ENCODE data around the gene B3GAT1. TPM values are rescaled to one million over a fixed set of nuclear protein-coding genes. Genes with fewer than 3 reads are reported as not detected.

The B3GAT1 gene
- total RNA-seq, 2 donors from 2014 or later = 0.16 TPM; not detected in 1

DNA sequence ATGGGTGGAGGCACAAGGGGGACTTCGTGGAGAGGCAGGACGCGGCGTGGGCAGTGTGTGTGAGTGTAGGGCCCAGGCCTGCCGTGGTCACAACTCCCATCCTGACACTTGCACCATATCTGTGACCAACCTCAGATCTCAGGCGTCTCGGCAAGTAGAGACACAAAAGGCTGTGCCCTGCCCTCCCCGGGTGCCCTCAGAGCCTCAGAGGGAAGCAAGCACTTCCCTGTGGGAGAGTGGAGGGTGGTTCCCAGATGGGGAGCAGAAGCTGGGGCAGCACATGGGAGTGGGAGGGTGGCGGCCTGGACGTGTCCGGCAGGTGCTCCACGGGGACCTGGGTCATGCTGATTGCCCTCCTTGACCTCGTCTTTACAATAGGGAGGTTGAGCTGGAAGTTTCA lies 20.4 kb downstream of the B3GAT1 start:
- H3K4me3 ChIP-seq = no peak overlapping the region
- no peaks in the 10 kb centered on the region for H3K9me3 ChIP-seq
- TF ChIP-seq, protein P1, sequence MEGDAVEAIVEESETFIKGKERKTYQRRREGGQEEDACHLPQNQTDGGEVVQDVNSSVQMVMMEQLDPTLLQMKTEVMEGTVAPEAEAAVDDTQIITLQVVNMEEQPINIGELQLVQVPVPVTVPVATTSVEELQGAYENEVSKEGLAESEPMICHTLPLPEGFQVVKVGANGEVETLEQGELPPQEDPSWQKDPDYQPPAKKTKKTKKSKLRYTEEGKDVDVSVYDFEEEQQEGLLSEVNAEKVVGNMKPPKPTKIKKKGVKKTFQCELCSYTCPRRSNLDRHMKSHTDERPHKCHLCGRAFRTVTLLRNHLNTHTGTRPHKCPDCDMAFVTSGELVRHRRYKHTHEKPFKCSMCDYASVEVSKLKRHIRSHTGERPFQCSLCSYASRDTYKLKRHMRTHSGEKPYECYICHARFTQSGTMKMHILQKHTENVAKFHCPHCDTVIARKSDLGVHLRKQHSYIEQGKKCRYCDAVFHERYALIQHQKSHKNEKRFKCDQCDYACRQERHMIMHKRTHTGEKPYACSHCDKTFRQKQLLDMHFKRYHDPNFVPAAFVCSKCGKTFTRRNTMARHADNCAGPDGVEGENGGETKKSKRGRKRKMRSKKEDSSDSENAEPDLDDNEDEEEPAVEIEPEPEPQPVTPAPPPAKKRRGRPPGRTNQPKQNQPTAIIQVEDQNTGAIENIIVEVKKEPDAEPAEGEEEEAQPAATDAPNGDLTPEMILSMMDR (IDR thresholded peaks at IDR 0.05) = no peak
- no peak overlapping the region for H3K27ac ChIP-seq
- DNase-seq (ENCODE audit: low spot score) = no peak
- H3K36me3 ChIP-seq = no peaks in the 10 kb centered on the region
- no peaks in the 10 kb centered on the region for H3K27me3 ChIP-seq
- no peaks in the 10 kb centered on the region for H3K4me1 ChIP-seq

DNA sequence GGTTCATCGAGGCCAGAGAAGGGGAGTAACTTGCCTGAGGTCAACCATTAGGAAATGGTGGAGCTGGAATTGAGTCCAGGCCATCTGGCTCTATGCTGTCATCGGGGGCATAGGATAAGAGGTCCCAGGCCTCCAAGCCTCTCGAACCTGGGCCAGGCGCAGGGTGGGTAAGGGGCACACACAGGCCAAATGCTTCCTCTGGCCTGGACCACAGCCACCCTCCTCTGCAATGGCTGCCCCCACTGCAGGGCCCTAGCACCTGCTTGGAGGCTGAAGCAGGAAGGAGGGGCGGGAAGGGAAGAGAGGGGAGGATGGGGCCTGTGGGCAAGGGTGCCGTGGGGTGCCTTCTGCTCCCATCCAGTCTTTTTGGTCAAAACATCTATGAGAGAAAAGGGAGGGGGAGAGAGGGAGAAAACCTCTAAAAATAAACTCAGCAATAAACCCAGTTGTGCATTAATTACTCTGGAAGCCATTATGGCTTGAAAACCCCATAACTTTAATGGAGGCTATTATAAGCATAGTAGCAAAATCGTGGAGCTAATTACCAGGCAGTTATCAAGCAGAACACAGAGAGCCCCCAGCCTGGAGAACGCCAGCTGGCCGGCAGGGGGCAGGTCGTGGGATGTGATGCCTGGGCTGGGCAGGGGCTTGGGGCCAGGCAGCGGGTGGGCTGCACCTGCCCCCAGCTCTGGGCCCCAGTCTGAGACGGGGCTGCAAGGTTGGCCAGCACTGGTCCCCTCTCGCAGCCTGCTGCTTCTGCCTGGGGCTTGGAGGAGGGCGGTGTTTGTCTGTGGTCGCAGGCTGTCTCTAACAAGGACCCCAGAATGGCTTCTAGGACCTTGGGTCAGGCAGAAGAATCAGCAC lies 21.1 kb downstream of the B3GAT1 start:
- Histone ChIP-seq H3K36me3 (no peaks in the 10 kb centered on the region), H3K27ac (no peak overlapping the region), H3K27me3 (no peaks in the 10 kb centered on the region), H3K4me3 (no peak overlapping the region), H3K9me3 (no peaks in the 10 kb centered on the region), H3K4me1 (no peaks in the 10 kb centered on the region)
- TF ChIP-seq, protein P1 (IDR thresholded peaks at IDR 0.05) = no peak
- DNase-seq (ENCODE audit: low spot score) = no peak

DNA sequence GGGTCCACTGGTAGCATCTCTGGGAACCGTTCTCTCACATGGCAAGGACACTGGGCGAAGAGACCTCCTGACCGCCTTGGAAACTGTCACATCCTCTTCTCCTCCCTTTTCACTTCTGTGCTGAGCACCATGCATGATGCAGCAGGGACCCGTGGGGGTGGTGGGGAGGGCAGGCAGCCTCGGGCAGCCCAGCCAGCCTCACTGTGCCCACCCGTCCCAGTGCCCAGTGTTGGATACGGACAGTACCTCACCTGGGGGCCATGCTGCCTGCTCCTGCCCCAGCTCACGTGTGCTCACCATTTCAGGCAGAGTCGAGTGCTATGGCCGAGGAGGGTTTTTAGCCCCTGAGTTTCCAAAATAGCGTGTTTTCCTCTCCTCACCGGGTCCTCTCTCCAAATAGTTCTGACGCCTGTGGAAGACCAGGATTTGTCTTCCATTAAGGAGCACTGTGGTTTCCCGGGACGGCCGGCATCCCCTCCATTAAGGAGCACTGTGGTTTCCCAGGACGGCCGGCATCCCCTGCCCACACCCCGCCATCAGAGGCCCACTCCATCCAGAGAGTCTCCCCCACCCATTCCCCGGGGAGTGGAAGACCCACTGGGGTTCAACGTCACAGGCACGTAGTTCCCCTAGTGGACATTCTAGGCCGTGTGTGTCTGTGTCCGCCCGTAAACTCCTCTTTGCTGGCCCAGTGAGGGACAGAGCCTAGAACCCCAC lies 22.4 kb downstream of the B3GAT1 start:
- no peak for DNase-seq (ENCODE audit: low spot score)
- H3K9me3 ChIP-seq = no peaks in the 10 kb centered on the region
- no peak overlapping the region for H3K27ac ChIP-seq
- TF ChIP-seq, protein P1 (IDR thresholded peaks at IDR 0.05) = no peak
- no peak overlapping the region for H3K4me3 ChIP-seq
- H3K27me3 ChIP-seq = no peaks in the 10 kb centered on the region
- no peaks in the 10 kb centered on the region for H3K36me3 ChIP-seq
- no peaks in the 10 kb centered on the region for H3K4me1 ChIP-seq

DNA sequence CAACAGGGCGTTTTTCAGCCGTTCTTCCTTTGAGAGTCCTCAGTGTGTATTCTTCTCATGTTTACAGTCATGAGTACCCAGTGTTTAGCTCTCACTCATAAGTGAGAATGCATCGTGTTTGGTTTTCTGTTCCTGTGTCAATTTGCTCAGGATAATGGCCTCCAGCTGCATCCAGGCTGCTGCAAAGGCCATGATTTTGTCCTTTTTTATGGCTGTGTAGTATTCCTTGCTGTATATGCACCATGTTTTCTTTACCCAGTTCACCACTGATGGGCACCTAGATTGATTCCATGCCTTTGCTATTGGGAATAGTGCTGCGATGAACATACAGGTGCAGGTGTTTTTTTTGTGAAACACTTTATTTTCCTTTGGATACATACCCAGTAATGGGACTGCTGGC lies 23.5 kb downstream of the B3GAT1 start:
- no peaks in the 10 kb centered on the region for H3K9me3 ChIP-seq
- no peaks in the 10 kb centered on the region for H3K27me3 ChIP-seq
- H3K4me3 ChIP-seq = no peak overlapping the region
- H3K36me3 ChIP-seq = no peaks in the 10 kb centered on the region
- no peak for DNase-seq (ENCODE audit: low spot score)
- H3K27ac ChIP-seq = no peak overlapping the region
- TF ChIP-seq, protein P1 (IDR thresholded peaks at IDR 0.05) = no peak
- no peaks in the 10 kb centered on the region for H3K4me1 ChIP-seq

DNA sequence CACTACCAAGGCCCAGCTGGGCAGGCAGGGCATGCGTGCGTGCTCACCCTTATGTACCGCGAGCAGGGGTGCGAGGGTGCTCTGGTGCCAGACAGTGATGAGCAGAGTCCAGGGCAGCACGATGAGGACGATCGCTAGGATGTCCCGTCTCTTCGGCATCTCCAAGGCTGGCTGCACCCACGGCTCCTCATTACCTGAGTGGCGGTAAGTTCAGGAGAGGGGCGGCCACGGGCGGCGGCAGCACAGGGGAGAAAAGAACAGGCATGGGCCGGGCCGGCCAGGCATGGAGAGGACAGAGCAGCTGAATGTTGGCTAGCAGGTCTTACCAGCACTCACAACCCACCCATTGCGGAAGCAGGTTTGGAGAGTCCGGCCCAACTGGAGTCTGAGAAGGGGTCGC lies 24.5 kb downstream of the B3GAT1 start:
- H3K4me1 ChIP-seq = no peaks in the 10 kb centered on the region
- TF ChIP-seq, protein P1 (IDR thresholded peaks at IDR 0.05) = no peak
- H3K27ac ChIP-seq = no peak overlapping the region
- no peak overlapping the region for H3K4me3 ChIP-seq
- H3K27me3 ChIP-seq = no peaks in the 10 kb centered on the region
- DNase-seq (ENCODE audit: low spot score) = no peak
- H3K36me3 ChIP-seq = no peaks in the 10 kb centered on the region
- H3K9me3 ChIP-seq = no peaks in the 10 kb centered on the region

Data from right atrium auricular region (tissue), 2 donors.